Body of pancreas (tissue), 4 donors: ENCODE data around the gene LSAMP.

Experiments used
- POLR2A ChIP-seq, 3 donors: fragments of 450-650 bp; IDR thresholded peaks; one replicate each; pipeline ENCODE4 v1.6.1; 2016; ENCODE audit warnings: antibody characterized with exemption in 3 of 3, mild to moderate bottlenecking in 2 of 3
- TF ChIP-seq, protein P1 (sequence below), 7 experiments: fragments of 450-650 bp in 4 of 7; fragments of 200-600 bp in 3 of 7; sonication (generic) in 3 of 7; IDR thresholded peaks; one replicate each; pipeline ENCODE4 v1.5.1; 2016 to 2019; ENCODE audit warnings: antibody characterized with exemption in 7 of 7

DNA sequence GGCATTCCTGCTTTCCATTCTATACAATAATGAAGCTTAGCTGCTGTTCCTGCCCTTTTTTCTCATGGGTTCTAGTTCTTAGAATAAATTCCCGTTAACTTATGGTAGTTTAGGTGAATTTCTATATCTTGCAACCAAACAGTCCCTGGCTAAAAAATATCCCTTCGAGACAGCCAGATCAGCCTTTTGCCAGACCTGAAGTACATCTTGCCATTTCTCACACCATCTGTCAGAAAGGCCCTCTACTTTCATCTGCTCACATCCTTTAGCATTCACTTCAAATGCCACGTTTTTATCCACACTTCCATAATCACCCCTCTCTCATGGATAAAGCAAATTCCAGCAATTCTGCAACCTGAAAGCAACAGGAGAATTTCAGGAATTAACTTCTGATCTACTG, 676.6 kb downstream of the LSAMP start:
- TF ChIP-seq, protein P1, sequence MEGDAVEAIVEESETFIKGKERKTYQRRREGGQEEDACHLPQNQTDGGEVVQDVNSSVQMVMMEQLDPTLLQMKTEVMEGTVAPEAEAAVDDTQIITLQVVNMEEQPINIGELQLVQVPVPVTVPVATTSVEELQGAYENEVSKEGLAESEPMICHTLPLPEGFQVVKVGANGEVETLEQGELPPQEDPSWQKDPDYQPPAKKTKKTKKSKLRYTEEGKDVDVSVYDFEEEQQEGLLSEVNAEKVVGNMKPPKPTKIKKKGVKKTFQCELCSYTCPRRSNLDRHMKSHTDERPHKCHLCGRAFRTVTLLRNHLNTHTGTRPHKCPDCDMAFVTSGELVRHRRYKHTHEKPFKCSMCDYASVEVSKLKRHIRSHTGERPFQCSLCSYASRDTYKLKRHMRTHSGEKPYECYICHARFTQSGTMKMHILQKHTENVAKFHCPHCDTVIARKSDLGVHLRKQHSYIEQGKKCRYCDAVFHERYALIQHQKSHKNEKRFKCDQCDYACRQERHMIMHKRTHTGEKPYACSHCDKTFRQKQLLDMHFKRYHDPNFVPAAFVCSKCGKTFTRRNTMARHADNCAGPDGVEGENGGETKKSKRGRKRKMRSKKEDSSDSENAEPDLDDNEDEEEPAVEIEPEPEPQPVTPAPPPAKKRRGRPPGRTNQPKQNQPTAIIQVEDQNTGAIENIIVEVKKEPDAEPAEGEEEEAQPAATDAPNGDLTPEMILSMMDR (IDR thresholded peaks at IDR 0.05), result no peak
- no peak for TF ChIP-seq POLR2A (IDR thresholded peaks at IDR 0.05)
